SK-N-SH (cell line): ENCODE results near the gene C14orf39. TPM values are rescaled to one million over a fixed set of nuclear protein-coding genes. Genes with fewer than 3 reads are reported as not detected.

Experiments
- CTCF ChIA-PET: fragments of 300-600, 350-600 bp; formaldehyde crosslinking; extraction: SDS; loops from one replicate; lab custom pipeline; 2021; lab: Yijun Ruan, JAX
- POLR2A ChIA-PET: fragments of 350-600 bp; sonication (Branson Sonifier 250); formaldehyde crosslinking; extraction: SDS; loops from one replicate; lab custom pipeline; 2020; ENCODE audit warnings: antibody characterized with exemption, inconsistent platforms; lab: Yijun Ruan, JAX
- DNase-seq: peaks from one replicate; pipeline ENCODE4 v3.0.0; 2012
- H2AFZ ChIP-seq: fragments of 200-600 bp; sonication (generic); 2 replicates; pipeline ENCODE4 v1.8.1; 2016; ENCODE audit warnings: antibody characterized with exemption, mild to moderate bottlenecking, low read depth
- H3F3A ChIP-seq: fragments of 200-600 bp; sonication (generic); replicated peaks from 2 replicates; pipeline ENCODE3; 2016; ENCODE audit warnings: antibody characterized with exemption, mild to moderate bottlenecking; ENCODE audit not compliant: insufficient read depth
- H3K27ac ChIP-seq, 2 experiments: fragments of 200-500 bp in 1 of 2; fragments of 200-600 bp in 1 of 2; sonication (Bioruptor generic) in 1 of 2; sonication (generic), shearing (Covaris generic) in 1 of 2; 2 replicates each; pipeline versions ENCODE4 v1.5.1 to v1.6.1; 2014 to 2016; ENCODE audit warnings: low read depth in 2 of 2, inconsistent platforms in 1 of 2, low read length in 1 of 2, mild to moderate bottlenecking in 1 of 2, mixed read lengths in 1 of 2
- H3K27me3 ChIP-seq: fragments of 200-600 bp; sonication (generic), shearing (Covaris generic); 2 replicates; pipeline ENCODE4 v1.6.1; 2016; ENCODE audit warnings: mixed run types; ENCODE audit not compliant: insufficient read depth
- H3K36me3 ChIP-seq, 2 experiments: fragments of 200-500 bp in 1 of 2; fragments of 200-600 bp in 1 of 2; sonication (Bioruptor generic) in 1 of 2; sonication (generic) in 1 of 2; replicated peaks in 1 of 2; 2 replicates each; pipeline versions ENCODE3 to v1.5.1; 2014 to 2016; ENCODE audit warnings: low read length in 1 of 2, mild to moderate bottlenecking in 1 of 2; ENCODE audit not compliant: insufficient read depth in 2 of 2, control insufficient read depth in 1 of 2
- H3K4me1 ChIP-seq, 2 experiments: fragments of 200-500 bp in 1 of 2; fragments of 200-600 bp in 1 of 2; sonication (Bioruptor generic) in 1 of 2; sonication (generic), shearing (Covaris generic) in 1 of 2; 2 replicates each; pipeline versions ENCODE4 v1.5.1 to v1.6.1; 2014 to 2016; ENCODE audit warnings: low read depth in 1 of 2, low read length in 1 of 2, mixed run types in 1 of 2; ENCODE audit not compliant: insufficient read depth in 2 of 2, control insufficient read depth in 1 of 2
- H3K4me2 ChIP-seq: fragments of 200-600 bp; sonication (generic), shearing (Covaris generic); 2 replicates; pipeline ENCODE4 v1.6.1; 2017; ENCODE audit warnings: mixed run types
- H3K4me3 ChIP-seq, 2 experiments: fragments of 200-500 bp in 1 of 2; fragments of 200-600 bp in 1 of 2; sonication (Bioruptor generic) in 1 of 2; sonication (generic), shearing (Covaris generic) in 1 of 2; 2 replicates each; pipeline versions ENCODE4 v1.5.1 to v1.8.1; 2014 to 2016; ENCODE audit warnings: low read depth in 2 of 2, inconsistent platforms in 1 of 2, low read length in 1 of 2, mild to moderate bottlenecking in 1 of 2, mixed read lengths in 1 of 2, moderate library complexity in 1 of 2
- H3K79me2 ChIP-seq: fragments of 200-600 bp; sonication (generic); 2 replicates; pipeline ENCODE4 v1.8.1; 2017; ENCODE audit warnings: mild to moderate bottlenecking; ENCODE audit not compliant: insufficient read depth
- H3K9ac ChIP-seq: fragments of 200-600 bp; sonication (generic); 2 replicates; pipeline ENCODE4 v1.6.1; 2017; ENCODE audit warnings: mixed run types
- H3K9me2 ChIP-seq: fragments of 200-600 bp; sonication (generic); 2 replicates; pipeline ENCODE4 v1.6.1; 2017; ENCODE audit warnings: mixed run types
- H3K9me3 ChIP-seq: fragments of 200-600 bp; sonication (generic); 2 replicates; pipeline ENCODE4 v1.6.1; 2017; ENCODE audit warnings: mixed run types, mild to moderate bottlenecking, moderate library complexity
- H4K20me1 ChIP-seq: fragments of 200-600 bp; sonication (generic); 2 replicates; pipeline ENCODE4 v1.6.1; 2017; ENCODE audit warnings: mild to moderate bottlenecking, mixed run types; ENCODE audit not compliant: insufficient read depth
- CTCF ChIP-seq: fragments of 200-600 bp; sonication (generic); IDR thresholded peaks from 2 replicates; pipeline ENCODE4 v1.6.1; 2017; ENCODE audit warnings: antibody characterized with exemption, mild to moderate bottlenecking, moderate library complexity
- ELF1 ChIP-seq: IDR thresholded peaks from 2 replicates; pipeline ENCODE4 v1.4.0; 2012
- EZH2phosphoT487 ChIP-seq: fragments of 200-600 bp; sonication (generic); IDR thresholded peaks from 2 replicates; pipeline ENCODE4 v1.6.1; 2017; ENCODE audit warnings: low read depth, mixed run types, mild to moderate bottlenecking, antibody characterized with exemption, moderate library complexity, borderline replicate concordance
- FOXJ3 ChIP-seq: sonication (generic); formaldehyde crosslinking; IDR thresholded peaks from 2 replicates; pipeline ENCODE4 v1.5.1; 2020; ENCODE audit warnings: mild to moderate bottlenecking, missing genetic modification reagents
- MAX ChIP-seq: IDR thresholded peaks from 2 replicates; pipeline ENCODE4 v1.4.0; 2012; ENCODE audit warnings: low read depth
- MEF2A ChIP-seq: IDR thresholded peaks from 2 replicates; pipeline ENCODE4 v1.4.0; 2012; ENCODE audit warnings: low read depth, borderline replicate concordance
- NFIC ChIP-seq: IDR thresholded peaks from 2 replicates; pipeline ENCODE4 v1.4.0; 2012; ENCODE audit warnings: borderline replicate concordance
- POLR2AphosphoS5 ChIP-seq: IDR thresholded peaks from 2 replicates; pipeline ENCODE4 v1.6.1; 2012; ENCODE audit warnings: low read depth, low read length
- RAD21 ChIP-seq: IDR thresholded peaks from 2 replicates; pipeline ENCODE4 v1.6.1; 2012; ENCODE audit warnings: mild to moderate bottlenecking, low read length
- RCOR1 ChIP-seq: fragments of 150-350 bp; IDR thresholded peaks from 2 replicates; pipeline ENCODE4 v1.6.1; 2017; ENCODE audit warnings: antibody characterized with exemption, low read length
- RXRA ChIP-seq: IDR thresholded peaks from 2 replicates; pipeline ENCODE4 v1.4.0; 2012; ENCODE audit warnings: low read depth, mild to moderate bottlenecking, borderline replicate concordance
- SMC3 ChIP-seq: IDR thresholded peaks from 2 replicates; pipeline ENCODE4 v1.6.1; 2012; ENCODE audit warnings: low read depth, low read length, improper control_type of control experiment
- USF1 ChIP-seq: IDR thresholded peaks from 2 replicates; pipeline ENCODE4 v1.4.0; 2012; ENCODE audit warnings: low read depth, borderline replicate concordance
- WGBS: methylation state at CpG from one replicate; pipeline ENCODE4 v1.1.6; 2017; ENCODE audit warnings: low lambda C conversion rate; 5-methylcytosine and 5-hydroxymethylcytosine counted together
- polyA plus RNA-seq, 3 experiments: library from polyadenylated mRNA; depleted of rRNA; stranded (reverse); fragments of >200 nt; gene quantifications; 2 replicates each; pipeline ENCODE4 v1.2.3, GENCODE V29; 2012

Gene C14orf39
- polyA plus RNA-seq, 1 of the 3 experiments (the other 2 are of a cell fraction), result 0.13 TPM

GRCh38 chr14:60508707-60509437, 23.0 kb upstream of the C14orf39 start, which contains the start of gene SIX6 (continued):
- TF ChIP-seq CTCF, result no peak
- no peak for TF ChIP-seq RXRA
- no peak for TF ChIP-seq USF1
- TF ChIP-seq SMC3, result no peak
- no peak for TF ChIP-seq MEF2A
- no peak for TF ChIP-seq ELF1
- TF ChIP-seq EZH2phosphoT487, result 0 out of 2 replicates have a peak, but pooled peaks have one; percentile 43
- TF ChIP-seq FOXJ3 (CRISPR knock-in tag), result no peak
- TF ChIP-seq, all 33 proteins: peak for 3

GRCh38 chr14:60508363-60508706, 22.5 kb upstream of the C14orf39 start:
- Histone ChIP-seq H3K79me2 (no peaks in the 10 kb centered on the region), H2AFZ (no peak overlapping the region), H3K4me2 (peak overlapping the region; percentile 78; the same call in 1 of the 2 replicates), H4K20me1 (no peaks in the 10 kb centered on the region), H3K9me2 (no peaks in the 10 kb centered on the region), H3K9ac (no peak overlapping the region), H3K4me3 (peak overlapping the region; percentile 38 to 41; a peak in 2 of 4 replicates), H3K27ac (no peak overlapping the region), H3K9me3 (no peaks in the 10 kb centered on the region), H3K27me3 (peaks cover 80% of the 10 kb centered on the region), H3K36me3 (no peaks in the 10 kb centered on the region), H3F3A (no peaks in the 10 kb centered on the region), H3K4me1 (peaks cover 3 to 20% of the 10 kb centered on the region in 2 experiments; a peak in 1 of 4 replicates)
- TF ChIP-seq MEF2A (no peak), RAD21 (no peak), RCOR1 (no peak), EZH2phosphoT487 (no peak), POLR2AphosphoS5 (no peak), NFIC (no peak), CTCF (no peak), RXRA (no peak), MAX (no peak)
- WGBS, result 18% methylated on average over 5 of the region's 5 CpGs
- POLR2A ChIA-PET, result no interaction called here
- peak; percentile 61 for DNase-seq
- CTCF ChIA-PET, result interaction anchor here (1.4 to 4.8 kb wide), 7 partner anchors 12 to 324 kb away, joined by 3 to 17 read pairs (median 4); no protein-coding TSS in a partner anchor
